ENCODE measurements around the gene GLG1. TPM values are rescaled to one million over a fixed set of nuclear protein-coding genes. Genes with fewer than 3 reads are reported as not detected.
A peak's percentile ranks its signal among the peaks of the same experiment; 100 is the strongest.

The GLG1 gene
- total and polyA plus RNA-seq, 2 experiments from 2014 or later, result 142 to 148 TPM

GRCh38 chr16:74485916-74486315 lies 121.0 kb downstream of the GLG1 start:
- Histone ChIP-seq H3K4me1 (ENCODE audit: insufficient read depth) (peaks cover 4% of the 10 kb centered on the region), H4K20me1 (ENCODE audit: insufficient read depth, poor library complexity, severe bottlenecking) (no peaks in the 10 kb centered on the region), H3K27ac (peak overlapping the region; percentile 12), H3K4me2 (no peak overlapping the region), H3K36me3 (replicated peaks; ENCODE audit: insufficient read depth, low read depth) (no peaks in the 10 kb centered on the region), H2AFZ (no peak overlapping the region), H3K9me2 (replicated peaks; ENCODE audit: insufficient read depth) (no peaks in the 10 kb centered on the region), H3K9me3 (ENCODE audit: low read depth) (no peaks in the 10 kb centered on the region), H3K4me3 (no peak overlapping the region), H3K79me2 (peaks cover 9% of the 10 kb centered on the region), H3K27me3 (no peaks in the 10 kb centered on the region)
- DNase-seq (ENCODE audit: low spot score), result no peak
- WGBS (ENCODE audit: low lambda C conversion rate, missing lambda C conversion rate), result 12% methylated on average over 1 of the region's 1 CpG
- no peak for TF ChIP-seq EZH2phosphoT487 (IDR thresholded peaks at IDR 0.05; ENCODE audit: low read depth, severe bottlenecking, unreplicated experiment)
- TF ChIP-seq, protein P1, sequence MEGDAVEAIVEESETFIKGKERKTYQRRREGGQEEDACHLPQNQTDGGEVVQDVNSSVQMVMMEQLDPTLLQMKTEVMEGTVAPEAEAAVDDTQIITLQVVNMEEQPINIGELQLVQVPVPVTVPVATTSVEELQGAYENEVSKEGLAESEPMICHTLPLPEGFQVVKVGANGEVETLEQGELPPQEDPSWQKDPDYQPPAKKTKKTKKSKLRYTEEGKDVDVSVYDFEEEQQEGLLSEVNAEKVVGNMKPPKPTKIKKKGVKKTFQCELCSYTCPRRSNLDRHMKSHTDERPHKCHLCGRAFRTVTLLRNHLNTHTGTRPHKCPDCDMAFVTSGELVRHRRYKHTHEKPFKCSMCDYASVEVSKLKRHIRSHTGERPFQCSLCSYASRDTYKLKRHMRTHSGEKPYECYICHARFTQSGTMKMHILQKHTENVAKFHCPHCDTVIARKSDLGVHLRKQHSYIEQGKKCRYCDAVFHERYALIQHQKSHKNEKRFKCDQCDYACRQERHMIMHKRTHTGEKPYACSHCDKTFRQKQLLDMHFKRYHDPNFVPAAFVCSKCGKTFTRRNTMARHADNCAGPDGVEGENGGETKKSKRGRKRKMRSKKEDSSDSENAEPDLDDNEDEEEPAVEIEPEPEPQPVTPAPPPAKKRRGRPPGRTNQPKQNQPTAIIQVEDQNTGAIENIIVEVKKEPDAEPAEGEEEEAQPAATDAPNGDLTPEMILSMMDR (IDR thresholded peaks at IDR 0.05; ENCODE audit: poor library complexity), result no peak
- no peak for TF ChIP-seq EZH2 (IDR thresholded peaks at IDR 0.05; ENCODE audit: borderline replicate concordance)

DNA sequence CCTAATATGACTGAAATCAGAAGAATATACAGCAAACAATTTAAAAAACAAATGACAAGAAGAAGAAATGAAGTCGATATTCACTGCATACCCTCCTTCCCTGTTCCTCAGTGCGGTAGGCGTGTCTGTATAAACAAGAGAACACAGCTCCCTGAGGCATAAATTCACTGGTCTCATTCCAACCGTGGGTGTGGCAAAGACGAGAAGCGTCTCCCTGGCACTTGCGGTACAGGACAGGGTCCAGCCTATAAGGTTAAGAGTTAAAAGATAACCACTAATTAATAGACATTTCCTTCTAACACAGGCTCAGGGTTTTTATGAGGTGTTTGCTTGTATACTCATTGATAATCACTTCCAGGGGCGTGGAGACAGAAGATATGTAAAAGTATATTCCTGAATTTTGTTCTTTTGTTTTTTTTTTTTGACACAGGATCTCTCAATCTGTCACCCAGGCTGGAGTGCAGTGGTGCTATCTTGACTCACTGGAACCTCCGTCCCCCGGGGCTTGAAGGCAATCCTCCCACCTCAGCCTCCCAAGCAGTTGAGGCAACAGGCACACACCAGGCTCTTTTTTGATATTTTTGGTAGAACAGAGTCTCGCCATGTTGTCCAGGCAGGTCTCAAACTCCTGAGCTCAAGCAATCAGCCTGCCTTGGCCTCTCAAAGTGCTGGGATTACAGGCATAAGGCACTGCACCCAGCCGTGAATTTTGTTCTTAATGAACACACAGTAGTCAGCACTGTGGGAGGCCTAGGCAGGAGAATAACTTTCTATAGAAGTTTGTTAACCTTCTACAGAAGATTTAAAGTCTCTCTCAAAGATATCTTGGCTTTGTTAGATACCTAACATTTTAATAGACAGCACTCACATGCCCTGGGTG lies 126.5 kb downstream of the GLG1 start:
- peaks cover 5% of the 10 kb centered on the region for H3K79me2 ChIP-seq
- WGBS (ENCODE audit: low lambda C conversion rate, missing lambda C conversion rate), result 39% methylated on average over 12 of the region's 12 CpGs
- H3K9me2 ChIP-seq (replicated peaks; ENCODE audit: insufficient read depth), result no peaks in the 10 kb centered on the region
- no peaks in the 10 kb centered on the region for H3K9me3 ChIP-seq (ENCODE audit: low read depth)
- H3K4me2 ChIP-seq, result peak overlapping the region; percentile 53
- TF ChIP-seq EZH2phosphoT487 (IDR thresholded peaks at IDR 0.05; ENCODE audit: low read depth, severe bottlenecking, unreplicated experiment) (no peak), EZH2 (IDR thresholded peaks at IDR 0.05; ENCODE audit: borderline replicate concordance) (no peak)
- TF ChIP-seq, protein P1 (IDR thresholded peaks at IDR 0.05; ENCODE audit: poor library complexity), result no peak
- H3K27me3 ChIP-seq, result no peaks in the 10 kb centered on the region
- DNase-seq (ENCODE audit: low spot score), result peak; percentile 84
- no peak overlapping the region for H2AFZ ChIP-seq
- no peak overlapping the region for H3K4me3 ChIP-seq
- no peaks in the 10 kb centered on the region for H4K20me1 ChIP-seq (ENCODE audit: insufficient read depth, poor library complexity, severe bottlenecking)
- peak overlapping the region; percentile 93 for H3K27ac ChIP-seq
- no peaks in the 10 kb centered on the region for H3K36me3 ChIP-seq (replicated peaks; ENCODE audit: insufficient read depth, low read depth)
- peaks cover 45% of the 10 kb centered on the region for H3K4me1 ChIP-seq (ENCODE audit: insufficient read depth)

DNA sequence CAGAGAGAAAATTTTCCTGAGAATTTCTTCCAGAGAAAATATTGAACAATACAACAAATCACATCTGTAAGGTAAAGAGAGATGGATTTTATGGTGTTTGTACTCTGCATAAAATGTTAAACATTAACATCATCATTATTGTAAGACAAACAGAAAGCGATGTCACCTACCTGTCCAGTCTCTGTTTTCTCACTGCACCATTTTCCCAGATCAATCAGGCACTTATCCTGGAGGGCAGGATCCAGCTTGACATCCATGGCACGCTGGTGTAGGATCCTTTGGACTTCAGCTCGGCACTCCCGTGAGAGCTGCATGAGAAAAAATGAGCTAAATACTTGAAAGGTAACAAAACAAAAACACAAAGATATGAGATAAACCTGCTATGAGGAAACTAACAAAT lies 129.7 kb downstream of the GLG1 start:
- H3K27ac ChIP-seq, result peak overlapping the region; percentile 93
- no peak overlapping the region for H3K4me3 ChIP-seq
- H3K36me3 ChIP-seq (replicated peaks; ENCODE audit: insufficient read depth, low read depth), result no peaks in the 10 kb centered on the region
- no peaks in the 10 kb centered on the region for H3K27me3 ChIP-seq
- no peak overlapping the region for H3K4me2 ChIP-seq
- WGBS (ENCODE audit: low lambda C conversion rate, missing lambda C conversion rate), result 64% methylated on average over 4 of the region's 4 CpGs
- H3K9me3 ChIP-seq (ENCODE audit: low read depth), result no peaks in the 10 kb centered on the region
- peak; percentile 43 for DNase-seq (ENCODE audit: low spot score)
- no peaks in the 10 kb centered on the region for H4K20me1 ChIP-seq (ENCODE audit: insufficient read depth, poor library complexity, severe bottlenecking)
- H2AFZ ChIP-seq, result no peak overlapping the region
- H3K79me2 ChIP-seq, result peaks cover 4% of the 10 kb centered on the region
- H3K9me2 ChIP-seq (replicated peaks; ENCODE audit: insufficient read depth), result no peaks in the 10 kb centered on the region
- no peak for TF ChIP-seq EZH2 (IDR thresholded peaks at IDR 0.05; ENCODE audit: borderline replicate concordance)
- TF ChIP-seq, protein P1 (IDR thresholded peaks at IDR 0.05; ENCODE audit: poor library complexity), result no peak
- TF ChIP-seq EZH2phosphoT487 (IDR thresholded peaks at IDR 0.05; ENCODE audit: low read depth, severe bottlenecking, unreplicated experiment), result no peak
- H3K4me1 ChIP-seq (ENCODE audit: insufficient read depth), result peaks cover 45% of the 10 kb centered on the region
